K562 (cell line): ENCODE results near the gene EGFR. TPM values are rescaled to one million over a fixed set of nuclear protein-coding genes. Genes with fewer than 3 reads are reported as not detected.

ENCODE experiments used
- ATAC-seq: fragments of 200-7000 bp; cut with Tn5 transposase; 3 replicates; pipeline ENCODE4 v1.9.1; 2020; ENCODE audit warnings: moderate library complexity
- BruUV-seq: library from RNA; stranded (reverse); fragments of 400-500 nt; replicated peaks from 2 replicates; lab custom pipeline; 2021; lab: Mats Ljungman, UMichigan
- CTCF ChIA-PET: fragments of 300-600 bp; formaldehyde crosslinking; extraction: SDS; loops from one replicate; lab custom pipeline; 2021; ENCODE audit warnings: low intra/inter-chr PET ratio; lab: Yijun Ruan, JAX
- POLR2A ChIA-PET: fragments of 300-600, 350-650 bp; sonication (Branson Sonifier 250); formaldehyde crosslinking; extraction: SDS; loops from one replicate; lab custom pipeline; 2021; ENCODE audit warnings: antibody characterized with exemption, inconsistent platforms; lab: Yijun Ruan, JAX
- DNase-seq, 4 experiments: peaks; one replicate each; pipeline versions ENCODE4 v3.0.0 to v3.0.0-alpha.2; 2011 to 2018; ENCODE audit warnings: low spot score in 3 of 4, mixed read lengths in 3 of 4; ENCODE audit errors: extremely low read depth in 1 of 4
- FAIRE-seq: peaks from 2 replicates; lab custom pipeline; 2011; peaks lifted over from hg19 to GRCh38; lab: Jason Lieb, UNC
- H2AFZ ChIP-seq: 2 replicates; pipeline ENCODE4 v1.6.0; 2011; ENCODE audit warnings: low read depth, low read length, control low read depth, inconsistent platforms
- H3K27ac ChIP-seq: fragments of 200-600 bp; 3 replicates; pipeline ENCODE4 v1.8.0; 2011; ENCODE audit warnings: low read depth, mild to moderate bottlenecking, control low read depth, inconsistent platforms, low read length, moderate library complexity, mixed read lengths; ENCODE audit errors: extremely low read depth
- H3K27me3 ChIP-seq, 2 experiments: fragments of 300-600 bp in 1 of 2; 2 replicates in 1 of 2; 3 replicates in 1 of 2; pipeline versions ENCODE4 v1.6.0 to v1.8.0; 2011; ENCODE audit warnings: inconsistent platforms in 2 of 2, low read length in 2 of 2, mild to moderate bottlenecking in 1 of 2, mixed read lengths in 1 of 2, moderate library complexity in 1 of 2; ENCODE audit not compliant: control insufficient read depth in 2 of 2, insufficient read depth in 2 of 2
- H3K36me3 ChIP-seq: fragments of 300-600 bp; 3 replicates; pipeline ENCODE4 v1.8.0; 2011; ENCODE audit warnings: mild to moderate bottlenecking, low read length, inconsistent platforms; ENCODE audit not compliant: control insufficient read depth, insufficient read depth
- H3K4me1 ChIP-seq, 2 experiments: fragments of 200-600 bp in 1 of 2; replicated peaks in 1 of 2; 2 replicates in 1 of 2; 3 replicates in 1 of 2; pipeline versions ENCODE4 v1.5.1 to v1.8.0; 2011; ENCODE audit warnings: inconsistent platforms in 2 of 2, low read length in 2 of 2, mild to moderate bottlenecking in 1 of 2, mixed read lengths in 1 of 2, moderate library complexity in 1 of 2; ENCODE audit not compliant: control insufficient read depth in 2 of 2, insufficient read depth in 2 of 2
- H3K4me2 ChIP-seq: 2 replicates; pipeline ENCODE4 v1.6.1; 2011; ENCODE audit warnings: low read length, control low read depth, inconsistent platforms, mixed read lengths; ENCODE audit not compliant: insufficient read depth
- H3K4me3 ChIP-seq: fragments of 200-600 bp; sonication (generic), shearing (Covaris generic); 2 replicates; pipeline ENCODE4 v1.5.1; 2016; ENCODE audit warnings: control low read depth, inconsistent platforms
- H3K79me2 ChIP-seq: fragments of 200-600 bp; 3 replicates; pipeline ENCODE4 v1.8.0; 2011; ENCODE audit warnings: low read length, inconsistent platforms; ENCODE audit not compliant: control insufficient read depth, insufficient read depth
- H3K9ac ChIP-seq, 2 experiments: 2 replicates each; pipeline versions ENCODE4 v1.6.0 to v1.6.1; 2011; ENCODE audit warnings: low read depth in 2 of 2, low read length in 2 of 2, control low read depth in 1 of 2, inconsistent platforms in 1 of 2, mild to moderate bottlenecking in 1 of 2, mixed read lengths in 1 of 2; ENCODE audit not compliant: insufficient read depth in 1 of 2
- H3K9me1 ChIP-seq: one replicate; pipeline ENCODE4 v1.6.0; 2011; ENCODE audit warnings: inconsistent platforms, mild to moderate bottlenecking, low read length, moderate library complexity; ENCODE audit not compliant: control insufficient read depth, insufficient read depth
- H3K9me3 ChIP-seq: replicated peaks from 2 replicates; pipeline ENCODE4 v1.5.1; 2011; ENCODE audit warnings: low read depth, low read length, inconsistent platforms; ENCODE audit not compliant: control insufficient read depth, insufficient read depth
- H4K20me1 ChIP-seq: replicated peaks from 2 replicates; pipeline ENCODE4 v1.6.1; 2011; ENCODE audit warnings: low read length, inconsistent platforms, mixed read lengths; ENCODE audit not compliant: control insufficient read depth, insufficient read depth
- DDX20 ChIP-seq: fragments of 450-650 bp; IDR thresholded peaks from 2 replicates; pipeline ENCODE4 v1.6.1; 2016; ENCODE audit warnings: missing genetic modification characterization, low read depth, mild to moderate bottlenecking, missing compliant biosample characterization, moderate library complexity
- ELF4 ChIP-seq: fragments of 450-650 bp; formaldehyde crosslinking; IDR thresholded peaks from 2 replicates; pipeline ENCODE4 v1.4.0; 2022; ENCODE audit warnings: missing genetic modification characterization
- ETV1 ChIP-seq: fragments of 450-650 bp; conservative IDR thresholded peaks from 2 replicates; pipeline ENCODE4 v1.6.1; 2016; ENCODE audit warnings: missing genetic modification characterization, control low read depth, low read depth, missing compliant biosample characterization
- GATAD2A ChIP-seq: fragments of 450-650 bp; IDR thresholded peaks from 2 replicates; pipeline ENCODE4 v1.6.1; 2017
- HMG20B ChIP-seq: fragments of 250-450 bp; sonication (Bioruptor Pico); IDR thresholded peaks from 2 replicates; pipeline ENCODE4 v1.5.0; 2021; ENCODE audit warnings: mild to moderate bottlenecking
- KLF10 ChIP-seq: fragments of 250-450 bp; sonication (Bioruptor Pico); IDR thresholded peaks from 2 replicates; pipeline ENCODE4 v1.6.1; 2021; ENCODE audit warnings: matching md5 sums
- POLR2AphosphoS2 ChIP-seq: IDR thresholded peaks from 2 replicates; pipeline ENCODE4 v1.6.1; 2012; ENCODE audit warnings: low read length, improper control_type of control experiment
- PTBP1 ChIP-seq: fragments of 200-400 bp; formaldehyde crosslinking; IDR thresholded peaks from 2 replicates; pipeline ENCODE4 v1.6.1; 2017; ENCODE audit warnings: low read depth, low read length
- RBM34 ChIP-seq: fragments of 200-400 bp; formaldehyde crosslinking; IDR thresholded peaks from 2 replicates; pipeline ENCODE4 v1.6.1; 2018; ENCODE audit warnings: low read length, borderline replicate concordance; ENCODE audit not compliant: insufficient read depth
- SRSF3 ChIP-seq: fragments of 200-400 bp; formaldehyde crosslinking; IDR thresholded peaks from 2 replicates; pipeline ENCODE4 v1.6.1; 2016; ENCODE audit warnings: mild to moderate bottlenecking, low read length, moderate library complexity; ENCODE audit not compliant: insufficient read depth
- TARDBP ChIP-seq: fragments of 450-650 bp; IDR thresholded peaks from 2 replicates; pipeline ENCODE4 v1.6.1; 2016
- TRIM28 ChIP-seq: fragments of 450-650 bp; IDR thresholded peaks from 2 replicates; pipeline ENCODE4 v1.6.1; 2017
- U2AF1 ChIP-seq: fragments of 200-400 bp; formaldehyde crosslinking; optimal IDR thresholded peaks from 2 replicates; pipeline ENCODE3; 2017; ENCODE audit warnings: mild to moderate bottlenecking, low read depth, low read length, moderate library complexity
- XRCC5 ChIP-seq: fragments of 200-400 bp; formaldehyde crosslinking; IDR thresholded peaks from 2 replicates; pipeline ENCODE4 v1.6.1; 2017; ENCODE audit warnings: low read depth, mild to moderate bottlenecking, low read length
- ZBTB7A ChIP-seq: IDR thresholded peaks from 2 replicates; pipeline ENCODE4 v1.6.1; 2011; ENCODE audit warnings: low read depth, mild to moderate bottlenecking, low read length, moderate library complexity, borderline replicate concordance; ENCODE audit not compliant: control insufficient read depth
- ZFX ChIP-seq: sonication (generic); formaldehyde crosslinking; IDR thresholded peaks from 2 replicates; pipeline ENCODE4 v1.8.0; 2022; ENCODE audit warnings: mild to moderate bottlenecking, missing genetic modification reagents, moderate library complexity
- ZNF699 ChIP-seq: fragments of 250-450 bp; sonication (Bioruptor Pico); IDR thresholded peaks from 2 replicates; pipeline ENCODE4 v1.8.0; 2021; ENCODE audit warnings: mild to moderate bottlenecking, moderate library complexity; ENCODE audit not compliant: insufficient replicate concordance
- ZNF780A ChIP-seq: fragments of 250-450 bp; sonication (Bioruptor Pico); IDR thresholded peaks from 2 replicates; pipeline ENCODE4 v1.5.0; 2021; ENCODE audit warnings: mild to moderate bottlenecking
- ZNF830 ChIP-seq: fragments of 250-450 bp; sonication (Bioruptor Pico); IDR thresholded peaks from 2 replicates; pipeline ENCODE4 v1.5.0; 2021; ENCODE audit warnings: mild to moderate bottlenecking
- WGBS: fragments of 100-300 bp; shearing (Covaris generic); methylation state at CpG from one replicate; pipeline ENCODE4 v1.1.6; 2016; ENCODE audit warnings: low coverage, mixed read lengths; ENCODE audit not compliant: insufficient coverage; ENCODE audit errors: missing lambda C conversion rate; 5-methylcytosine and 5-hydroxymethylcytosine counted together
- in situ Hi-C: fragments of 300-500 bp; cut with MboI; formaldehyde crosslinking; loops from 4 replicates; pipeline ENCODE4 v1.15.0; 2018; ENCODE audit warnings: inconsistent platforms, mixed read lengths
- intact Hi-C: fragments of 100-400 bp; cut with micrococcal nuclease; formaldehyde crosslinking; loops from 2 replicates; pipeline ENCODE4 v1.14.2; 2022
- polyA plus RNA-seq, 8 experiments: library from polyadenylated mRNA; depleted of rRNA in 4 of 8; stranded (reverse) in 5 of 8; unstranded in 3 of 8; fragments of >200 nt; fragmentation: Nextera tagmentation in 2 of 8; fragmentation: Illumina TruSeq in 1 of 8; extraction: Ambion mirVana in 2 of 8; extraction: Trizol in 1 of 8; gene quantifications; 2 replicates each; pipeline versions ENCODE4 v1.2.1 to v1.2.3, GENCODE V29; 2011 to 2014; ENCODE audit warnings: inconsistent platforms in 1 of 8, missing spikeins in 1 of 8
- total RNA-seq, 7 experiments: library from RNA; depleted of rRNA in 6 of 7; stranded (reverse); fragments of >200 nt in 6 of 7; fragmentation: Illumina TruSeq in 2 of 7; extraction: Trizol in 2 of 7; gene quantifications; 2 replicates each; pipeline versions ENCODE4 v1.2.1 to v1.2.3, GENCODE V29; 2011 to 2021; ENCODE audit warnings: low replicate concordance in 1 of 7
- TF ChIP-seq, protein P1 (sequence below): fragments of 450-650 bp; IDR thresholded peaks from 2 replicates; pipeline ENCODE4 v1.6.1; 2016; ENCODE audit warnings: antibody characterized with exemption

EGFR gene
- total and polyA plus RNA-seq, 9 of the 15 experiments (the other 6 are each of a cell fraction or from before 2014, with no cell fraction given) = 0.13 TPM; not detected in 8

- ChIA-PET CTCF (no interaction called here), POLR2A (no interaction called here)
- ATAC-seq = no peak
- in situ Hi-C loops (no loop called here), intact Hi-C loops (no loop called here)
- H3K4me3 ChIP-seq = no peak overlapping the region
- H3K27ac ChIP-seq = no peak overlapping the region
- H3K27me3 ChIP-seq = peaks cover 2 to 21% of the 10 kb centered on the region in 2 experiments; a peak in 3 of 5 replicates
- WGBS = 1% methylated on average over 11 of the region's 11 CpGs
- H2AFZ ChIP-seq = no peak overlapping the region
- no peak for FAIRE-seq
- no peaks in the 10 kb centered on the region for H3K36me3 ChIP-seq
- H3K9me3 ChIP-seq = no peaks in the 10 kb centered on the region
- no peaks in the 10 kb centered on the region for H3K79me2 ChIP-seq
- H4K20me1 ChIP-seq = no peaks in the 10 kb centered on the region
- TF ChIP-seq RBM34 (no peak), HMG20B (CRISPR knock-in tag) (no peak), SRSF3 (no peak), ETV1 (tag) (no peak), ZNF699 (CRISPR knock-in tag) (no peak), XRCC5 (no peak), DDX20 (tag) (no peak), ELF4 (no peak), ZNF830 (CRISPR knock-in tag) (no peak), POLR2AphosphoS2 (no peak), PTBP1 (no peak), U2AF1 (no peak), ZFX (CRISPR knock-in tag) (no peak), GATAD2A (no peak), TARDBP (no peak), KLF10 (CRISPR knock-in tag) (no peak), ZNF780A (CRISPR knock-in tag) (no peak), ZBTB7A (no peak), TRIM28 (no peak)
- TF ChIP-seq, protein P1, sequence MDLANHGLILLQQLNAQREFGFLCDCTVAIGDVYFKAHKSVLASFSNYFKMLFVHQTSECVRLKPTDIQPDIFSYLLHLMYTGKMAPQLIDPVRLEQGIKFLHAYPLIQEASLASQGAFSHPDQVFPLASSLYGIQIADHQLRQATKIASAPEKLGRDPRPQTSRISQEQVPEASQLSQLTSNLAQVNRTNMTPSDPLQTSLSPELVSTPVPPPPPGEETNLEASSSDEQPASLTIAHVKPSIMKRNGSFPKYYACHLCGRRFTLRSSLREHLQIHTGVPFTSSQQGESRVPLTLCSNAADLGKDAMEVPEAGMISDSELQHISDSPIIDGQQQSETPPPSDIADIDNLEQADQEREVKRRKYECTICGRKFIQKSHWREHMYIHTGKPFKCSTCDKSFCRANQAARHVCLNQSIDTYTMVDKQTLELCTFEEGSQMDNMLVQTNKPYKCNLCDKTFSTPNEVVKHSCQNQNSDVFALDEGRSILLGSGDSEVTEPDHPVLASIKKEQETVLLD = no peak
- no peaks in the 10 kb centered on the region for H3K9me1 ChIP-seq
- no peak for DNase-seq
- no peaks in the 10 kb centered on the region for H3K4me1 ChIP-seq
- H3K9ac ChIP-seq = no peak overlapping the region
- H3K4me2 ChIP-seq = no peak overlapping the region
- BruUV-seq = no TSS peak
Observed at GRCh38 chr7:55163733-55164132, 144.9 kb downstream of the EGFR start.
